BLaER1 treated with 17β-estradiol and CSF1 and Interleukin-3, amounts not matched to agents 10 nM and 100 nM (cell line): ENCODE results near the gene TRPV5.
A peak's percentile ranks its signal among the peaks of the same experiment; 100 is the strongest.

Source experiments
- H3K27ac ChIP-seq, 11 experiments: shearing (Covaris generic); formaldehyde crosslinking; 2 replicates each; pipeline ENCODE4 v1.8.1; 2022
- H3K27me3 ChIP-seq, 11 experiments: shearing (Covaris generic); formaldehyde crosslinking; 2 replicates each; pipeline ENCODE4 v1.8.1; 2022
- H3K36me3 ChIP-seq, 11 experiments: shearing (Covaris generic); formaldehyde crosslinking; 2 replicates each; pipeline ENCODE4 v1.8.1; 2022
- H3K4me1 ChIP-seq, 10 experiments: shearing (Covaris generic); formaldehyde crosslinking; 2 replicates each; pipeline ENCODE4 v1.8.1; 2022
- H3K4me2 ChIP-seq, 11 experiments: shearing (Covaris generic); formaldehyde crosslinking; 2 replicates each; pipeline ENCODE4 v1.8.1; 2022
- H3K4me3 ChIP-seq, 10 experiments: shearing (Covaris generic); formaldehyde crosslinking; 2 replicates each; pipeline ENCODE4 v1.8.1; 2022
- H3K9ac ChIP-seq, 11 experiments: shearing (Covaris generic); formaldehyde crosslinking; 2 replicates each; pipeline ENCODE4 v1.8.1; 2022
- H3K9me3 ChIP-seq, 11 experiments: shearing (Covaris generic); formaldehyde crosslinking; replicated peaks in 1 of 11; 2 replicates each; pipeline ENCODE4 v1.8.1; 2022
- H4K20me1 ChIP-seq, 11 experiments: shearing (Covaris generic); formaldehyde crosslinking; 2 replicates each; pipeline ENCODE4 v1.8.1; 2022
- Cebpa-rat ChIP-seq, 11 experiments: shearing (Covaris generic); IDR thresholded peaks; 2 replicates each; pipeline ENCODE4 v1.8.1; 2022

Gene TRPV5

GRCh38 chr7:142862351-142862750, 71.2 kb downstream of the TRPV5 start:
- H3K27me3 ChIP-seq, result no peaks in the 10 kb centered on the region
- no peak overlapping the region for H3K9ac ChIP-seq
- no peak overlapping the region; a peak in 1 of 22 replicates for H3K27ac ChIP-seq
- H3K9me3 ChIP-seq, result no peaks in the 10 kb centered on the region
- TF ChIP-seq Cebpa-rat (IDR thresholded peaks at IDR 0.05), result no peak
- peaks cover 14 to 45% (median 37%) of the 10 kb centered on the region in 10 experiments for H3K4me1 ChIP-seq
- H3K36me3 ChIP-seq, result peaks cover 0 to 22% (median 0%) of the 10 kb centered on the region in 11 experiments; a peak in 4 of 22 replicates
- H4K20me1 ChIP-seq, result no peaks in the 10 kb centered on the region
- no peak overlapping the region for H3K4me3 ChIP-seq
- H3K4me2 ChIP-seq, result peak overlapping the region in 10 of 11 experiments; percentile 10 to 73 (median 66); a peak in 18 of 22 replicates

DNA sequence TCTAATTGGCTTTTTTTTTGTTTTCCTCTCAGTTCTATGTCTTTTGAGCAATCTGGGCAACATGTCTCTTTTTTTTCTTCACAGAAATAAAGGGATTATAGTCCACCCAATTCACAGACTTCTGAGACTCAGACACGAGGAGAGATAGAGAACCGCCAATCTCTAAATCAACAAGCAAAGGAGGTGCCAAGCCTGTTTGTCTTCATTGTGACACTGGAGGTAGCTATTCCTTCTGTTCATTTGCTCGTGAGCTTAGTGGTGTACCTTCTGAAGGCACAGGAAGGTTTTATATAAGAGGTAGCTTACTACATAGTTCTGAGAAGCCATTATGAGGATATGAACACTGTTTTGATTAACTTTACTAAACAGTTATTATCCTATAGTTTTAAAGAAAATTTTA, 72.6 kb downstream of the TRPV5 start:
- H3K4me3 ChIP-seq, result no peak overlapping the region
- H3K27me3 ChIP-seq, result no peaks in the 10 kb centered on the region; a peak in 1 of 22 replicates
- no peak overlapping the region for H3K4me2 ChIP-seq
- no peak for TF ChIP-seq Cebpa-rat (IDR thresholded peaks at IDR 0.05)
- no peak overlapping the region for H3K9ac ChIP-seq
- no peak overlapping the region for H3K27ac ChIP-seq
- H3K4me1 ChIP-seq, result peaks cover 12 to 37% (median 30%) of the 10 kb centered on the region in 10 experiments
- no peaks in the 10 kb centered on the region; a peak in 1 of 22 replicates for H4K20me1 ChIP-seq
- H3K36me3 ChIP-seq, result peaks cover 0 to 22% (median 0%) of the 10 kb centered on the region in 11 experiments; a peak in 4 of 22 replicates
- no peaks in the 10 kb centered on the region for H3K9me3 ChIP-seq

DNA sequence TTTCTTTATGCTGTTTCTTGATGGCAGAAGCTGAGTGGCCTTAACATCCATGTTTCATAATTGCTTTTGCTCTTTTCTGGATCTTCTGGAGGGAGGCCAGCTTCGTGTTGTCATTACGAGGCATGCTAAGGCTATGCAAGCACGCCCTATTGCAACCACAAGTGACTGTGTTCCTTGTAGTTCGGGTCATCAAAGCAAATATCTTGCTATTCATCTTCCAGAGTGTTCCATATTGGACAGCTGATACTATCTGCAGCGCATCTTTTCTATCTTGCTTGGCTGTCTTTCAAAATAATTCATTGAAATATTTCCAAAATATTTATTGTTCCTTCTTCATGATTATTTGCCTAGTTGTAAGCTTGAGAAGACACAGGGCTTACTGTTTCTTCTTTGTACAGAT, 73.7 kb downstream of the TRPV5 start:
- H3K27ac ChIP-seq, result no peak overlapping the region
- no peaks in the 10 kb centered on the region for H3K9me3 ChIP-seq
- peaks cover 0 to 22% (median 0%) of the 10 kb centered on the region in 11 experiments; a peak in 4 of 22 replicates for H3K36me3 ChIP-seq
- TF ChIP-seq Cebpa-rat (IDR thresholded peaks at IDR 0.05), result no peak
- H3K4me3 ChIP-seq, result no peak overlapping the region
- H3K27me3 ChIP-seq, result no peaks in the 10 kb centered on the region; a peak in 1 of 22 replicates
- no peaks in the 10 kb centered on the region; a peak in 1 of 22 replicates for H4K20me1 ChIP-seq
- H3K4me2 ChIP-seq, result no peak overlapping the region
- peaks cover under 1 to 43% (median 30%) of the 10 kb centered on the region in 10 experiments; a peak in 19 of 20 replicates for H3K4me1 ChIP-seq
- no peak overlapping the region for H3K9ac ChIP-seq

GRCh38 chr7:142859411-142859810, 74.1 kb downstream of the TRPV5 start:
- peaks cover 0 to 43% (median 29%) of the 10 kb centered on the region in 10 experiments; a peak in 17 of 20 replicates for H3K4me1 ChIP-seq
- no peaks in the 10 kb centered on the region; a peak in 1 of 22 replicates for H4K20me1 ChIP-seq
- no peak overlapping the region for H3K9ac ChIP-seq
- no peak overlapping the region for H3K4me3 ChIP-seq
- no peak overlapping the region for H3K4me2 ChIP-seq
- H3K27me3 ChIP-seq, result no peaks in the 10 kb centered on the region; a peak in 1 of 22 replicates
- H3K27ac ChIP-seq, result no peak overlapping the region
- H3K36me3 ChIP-seq, result peaks cover 0 to 20% (median 0%) of the 10 kb centered on the region in 11 experiments; a peak in 4 of 22 replicates
- no peak for TF ChIP-seq Cebpa-rat (IDR thresholded peaks at IDR 0.05)
- H3K9me3 ChIP-seq, result no peaks in the 10 kb centered on the region
